HEK293 (cell line): ENCODE results near the gene MTHFD1L.

Experiments
- CTCF ChIA-PET: fragments of 350-600 bp; formaldehyde crosslinking; extraction: SDS; loops from one replicate; lab custom pipeline; 2021; ENCODE audit warnings: antibody characterized with exemption; lab: Yijun Ruan, JAX
- POLR2A ChIA-PET: fragments of 300-600 bp; formaldehyde crosslinking; extraction: SDS; loops from one replicate; lab custom pipeline; 2020; ENCODE audit warnings: antibody characterized with exemption, inconsistent platforms; lab: Yijun Ruan, JAX
- H3K27ac ChIP-seq: fragments of 200-500 bp; sonication (Bioruptor generic); 2 replicates; pipeline ENCODE4 v1.5.1; 2014; ENCODE audit warnings: low read depth, low read length, control low read depth, inconsistent platforms; ENCODE audit errors: extremely low read depth
- H3K36me3 ChIP-seq, 2 experiments: fragments of 200-500 bp in 1 of 2; sonication (Bioruptor generic) in 1 of 2; 1 replicate in 1 of 2; 2 replicates in 1 of 2; pipeline ENCODE4 v1.5.1; 2014 to 2017; ENCODE audit warnings: inconsistent platforms in 2 of 2, low read length in 2 of 2; ENCODE audit not compliant: control insufficient read depth in 2 of 2, insufficient read depth in 1 of 2
- H3K4me1 ChIP-seq: fragments of 200-500 bp; sonication (Bioruptor generic); 2 replicates; pipeline ENCODE4 v1.5.1; 2014; ENCODE audit warnings: mild to moderate bottlenecking, low read length, inconsistent platforms; ENCODE audit not compliant: control insufficient read depth, insufficient read depth
- H3K4me3 ChIP-seq: 2 replicates; pipeline ENCODE4 v1.5.1; 2011; ENCODE audit warnings: low read depth, mild to moderate bottlenecking, control low read depth, low read length, moderate library complexity
- H3K9me3 ChIP-seq: fragments of 200-500 bp; sonication (Bioruptor generic); 2 replicates; pipeline ENCODE4 v1.5.1; 2014; ENCODE audit warnings: low read depth, low read length, inconsistent platforms; ENCODE audit not compliant: control insufficient read depth, insufficient read depth
- BCL11B ChIP-seq: fragments of 450-650 bp; formaldehyde crosslinking; IDR thresholded peaks from 2 replicates; pipeline ENCODE4 v1.5.1; 2016; ENCODE audit warnings: low read depth, missing biosample characterization, missing genetic modification characterization
- EGR2 ChIP-seq: fragments of 450-650 bp; formaldehyde crosslinking; IDR thresholded peaks from 2 replicates; pipeline ENCODE4 v1.5.1; 2016; ENCODE audit warnings: low read depth, missing biosample characterization, missing genetic modification characterization
- KLF9 ChIP-seq: fragments of 450-650 bp; formaldehyde crosslinking; IDR thresholded peaks from 2 replicates; pipeline ENCODE4 v1.5.1; 2016; ENCODE audit warnings: missing biosample characterization, missing genetic modification characterization, low read depth
- OSR2 ChIP-seq: fragments of 450-650 bp; formaldehyde crosslinking; IDR thresholded peaks from 2 replicates; pipeline ENCODE4 v1.5.1; 2016; ENCODE audit warnings: missing biosample characterization, missing genetic modification characterization
- SALL2 ChIP-seq: fragments of 450-650 bp; formaldehyde crosslinking; IDR thresholded peaks from 2 replicates; pipeline ENCODE4 v1.5.0; 2017; ENCODE audit warnings: missing biosample characterization, mild to moderate bottlenecking, missing genetic modification characterization, borderline replicate concordance
- SCRT1 ChIP-seq: fragments of 450-650 bp; formaldehyde crosslinking; IDR thresholded peaks from 2 replicates; pipeline ENCODE4 v1.5.1; 2016; ENCODE audit warnings: missing biosample characterization, missing genetic modification characterization, borderline replicate concordance
- ZBTB1 ChIP-seq: fragments of 450-650 bp; formaldehyde crosslinking; IDR thresholded peaks from 2 replicates; pipeline ENCODE4 v1.5.1; 2016; ENCODE audit warnings: missing biosample characterization, missing genetic modification characterization
- ZBTB17 ChIP-seq: fragments of 450-650 bp; formaldehyde crosslinking; IDR thresholded peaks from 2 replicates; pipeline ENCODE4 v1.5.1; 2016; ENCODE audit warnings: missing biosample characterization, missing genetic modification characterization
- ZBTB44 ChIP-seq: fragments of 450-650 bp; IDR thresholded peaks from 2 replicates; pipeline ENCODE4 v1.5.1; 2018; ENCODE audit warnings: missing biosample characterization, mild to moderate bottlenecking, missing genetic modification characterization
- ZNF132 ChIP-seq: fragments of 450-650 bp; formaldehyde crosslinking; IDR thresholded peaks from 2 replicates; pipeline ENCODE4 v1.5.1; 2017; ENCODE audit warnings: missing biosample characterization, missing genetic modification characterization, borderline replicate concordance
- ZNF169 ChIP-seq: fragments of 450-650 bp; formaldehyde crosslinking; IDR thresholded peaks from 2 replicates; pipeline ENCODE4 v1.5.1; 2016; ENCODE audit warnings: missing biosample characterization, missing genetic modification characterization
- ZNF18 ChIP-seq: fragments of 450-650 bp; formaldehyde crosslinking; IDR thresholded peaks from 2 replicates; pipeline ENCODE4 v1.5.1; 2016; ENCODE audit warnings: missing biosample characterization, missing genetic modification characterization
- ZNF335 ChIP-seq: fragments of 450-650 bp; formaldehyde crosslinking; conservative IDR thresholded peaks from 2 replicates; pipeline ENCODE4 v1.5.1; 2016; ENCODE audit warnings: missing biosample characterization, missing genetic modification characterization
- ZNF513 ChIP-seq: fragments of 450-650 bp; IDR thresholded peaks from 2 replicates; pipeline ENCODE4 v1.5.1; 2018; ENCODE audit warnings: missing biosample characterization, missing genetic modification characterization
- ZNF530 ChIP-seq: fragments of 450-650 bp; formaldehyde crosslinking; IDR thresholded peaks from 2 replicates; pipeline ENCODE4 v1.5.1; 2016; ENCODE audit warnings: low read depth, missing biosample characterization, missing genetic modification characterization
- ZNF548 ChIP-seq: fragments of 450-650 bp; formaldehyde crosslinking; IDR thresholded peaks from 2 replicates; pipeline ENCODE4 v1.5.1; 2016; ENCODE audit warnings: missing biosample characterization, missing genetic modification characterization
- ZNF580 ChIP-seq: fragments of 450-650 bp; formaldehyde crosslinking; IDR thresholded peaks from 2 replicates; pipeline ENCODE4 v1.5.1; 2016; ENCODE audit warnings: missing biosample characterization, missing genetic modification characterization
- ZNF600 ChIP-seq: fragments of 450-650 bp; formaldehyde crosslinking; IDR thresholded peaks from 2 replicates; pipeline ENCODE4 v1.5.1; 2016; ENCODE audit warnings: missing biosample characterization, missing genetic modification characterization
- ZNF621 ChIP-seq: fragments of 450-650 bp; formaldehyde crosslinking; IDR thresholded peaks from 2 replicates; pipeline ENCODE4 v1.5.1; 2017; ENCODE audit warnings: missing biosample characterization, missing genetic modification characterization
- ZNF626 ChIP-seq: fragments of 450-650 bp; sonication (Bioruptor Pico); formaldehyde crosslinking; IDR thresholded peaks from 2 replicates; pipeline ENCODE4 v1.5.1; 2018; ENCODE audit warnings: missing biosample characterization, missing genetic modification characterization, inconsistent platforms
- ZNF658 ChIP-seq: fragments of 450-650 bp; formaldehyde crosslinking; IDR thresholded peaks from 2 replicates; pipeline ENCODE4; 2016; ENCODE audit warnings: missing biosample characterization, missing genetic modification characterization
- ZNF777 ChIP-seq: fragments of 450-650 bp; formaldehyde crosslinking; IDR thresholded peaks from 2 replicates; pipeline ENCODE4 v1.5.1; 2017; ENCODE audit warnings: missing biosample characterization, missing genetic modification characterization, borderline replicate concordance
- ZNF830 ChIP-seq: fragments of 450-650 bp; IDR thresholded peaks from 2 replicates; pipeline ENCODE4 v1.5.0; 2018; ENCODE audit warnings: missing biosample characterization, missing genetic modification characterization, low read depth, mild to moderate bottlenecking, moderate library complexity
- ZSCAN23 ChIP-seq: fragments of 450-650 bp; formaldehyde crosslinking; IDR thresholded peaks from 2 replicates; pipeline ENCODE4 v1.5.1; 2016; ENCODE audit warnings: missing biosample characterization, missing genetic modification characterization

The MTHFD1L gene

GRCh38 chr6:151073701-151074100, 208.2 kb downstream of the MTHFD1L start:
- CTCF ChIA-PET: interaction anchor here (1.3 kb wide), 1 partner anchor 261 kb away, joined by 3 read pairs; no protein-coding TSS in a partner anchor
- TF ChIP-seq ZNF777 (tag by site-specific recombination) (no peak), ZNF830 (tag by site-specific recombination) (no peak), ZNF335 (tag by site-specific recombination) (no peak), SCRT1 (no peak), ZNF530 (tag by site-specific recombination) (no peak), ZSCAN23 (tag by site-specific recombination) (no peak), ZNF626 (tag by site-specific recombination) (no peak), ZNF600 (tag by site-specific recombination) (no peak), ZNF513 (tag by site-specific recombination) (no peak)
- no peak overlapping the region for H3K4me3 ChIP-seq
- POLR2A ChIA-PET: no interaction called here
- H3K4me1 ChIP-seq: no peaks in the 10 kb centered on the region
- H3K27ac ChIP-seq: no peak overlapping the region
- H3K9me3 ChIP-seq: no peaks in the 10 kb centered on the region
- no peaks in the 10 kb centered on the region for H3K36me3 ChIP-seq

- CTCF ChIA-PET: interaction anchor here (0.7 to 1.2 kb wide), 3 partner anchors 8 to 60 kb away, joined by 3 to 7 read pairs (median 3); no protein-coding TSS in a partner anchor
Measured at GRCh38 chr6:151075005-151075404, 209.5 kb downstream of the MTHFD1L start.

GRCh38 chr6:151075527-151075926, 210.0 kb downstream of the MTHFD1L start:
- H3K4me3 ChIP-seq: no peak overlapping the region
- H3K36me3 ChIP-seq: no peaks in the 10 kb centered on the region; a peak in 1 of 3 replicates
- ChIA-PET CTCF (interaction anchor here (0.6 to 1.2 kb wide), 5 partner anchors 8 to 326 kb away, joined by 3 to 7 read pairs (median 3); no protein-coding TSS in a partner anchor), POLR2A (no interaction called here)
- TF ChIP-seq ZNF777 (tag by site-specific recombination) (no peak), BCL11B (tag by site-specific recombination) (no peak), ZNF621 (tag by site-specific recombination) (no peak), ZBTB44 (tag by site-specific recombination) (no peak), ZBTB17 (no peak), SALL2 (tag by site-specific recombination) (no peak), KLF9 (tag by site-specific recombination) (no peak), ZNF132 (tag by site-specific recombination) (no peak), ZNF580 (tag by site-specific recombination) (no peak), ZNF335 (tag by site-specific recombination) (no peak), EGR2 (tag by site-specific recombination) (no peak), ZNF169 (tag by site-specific recombination) (no peak), ZNF658 (tag by site-specific recombination) (no peak), ZNF18 (tag by site-specific recombination) (no peak)
- no peak overlapping the region for H3K27ac ChIP-seq
- H3K9me3 ChIP-seq: no peaks in the 10 kb centered on the region
- no peaks in the 10 kb centered on the region for H3K4me1 ChIP-seq

More at GRCh38 chr6:151075005-151075404, 209.5 kb downstream of the MTHFD1L start:
- TF ChIP-seq ZBTB1 (tag by site-specific recombination) (no peak), ZNF548 (no peak), OSR2 (no peak)
- no peaks in the 10 kb centered on the region for H3K9me3 ChIP-seq
- H3K4me1 ChIP-seq: no peaks in the 10 kb centered on the region
- no peaks in the 10 kb centered on the region; a peak in 1 of 3 replicates for H3K36me3 ChIP-seq
- H3K4me3 ChIP-seq: no peak overlapping the region
- no peak overlapping the region for H3K27ac ChIP-seq
- POLR2A ChIA-PET: no interaction called here
